ENCODE results near the gene BNC2. TPM values are rescaled to one million over a fixed set of nuclear protein-coding genes. Genes with fewer than 3 reads are reported as not detected.

BNC2 gene
- total and polyA plus RNA-seq, 2 of the 13 experiments (the other 11 are each of a cell fraction or from before 2014, with no cell fraction given) = not detected

- TF ChIP-seq PPARG (CRISPR knock-in tag; conservative IDR thresholded peaks at IDR 0.05) (no peak), THAP8 (CRISPR knock-in tag; IDR thresholded peaks at IDR 0.05; ENCODE audit: borderline replicate concordance) (no peak), SOX13 (IDR thresholded peaks at IDR 0.05) (no peak), SOX13 (CRISPR knock-in tag; conservative IDR thresholded peaks at IDR 0.05 in 1 of 2, IDR thresholded peaks at IDR 0.05 in 1 of 2) (peak in 1 of 2 experiments; percentile 32; a peak in 1 of 4 replicates), NFATC3 (CRISPR knock-in tag; IDR thresholded peaks at IDR 0.05) (no peak), SP5 (CRISPR knock-in tag; IDR thresholded peaks at IDR 0.05; ENCODE audit: borderline replicate concordance, low read depth) (no peak), GMEB2 (CRISPR knock-in tag; IDR thresholded peaks at IDR 0.05; ENCODE audit: low read depth) (no peak), ZNF776 (CRISPR knock-in tag; IDR thresholded peaks at IDR 0.05) (no peak), HOMEZ (CRISPR knock-in tag; IDR thresholded peaks at IDR 0.05; ENCODE audit: low read depth) (no peak), HCFC1 (IDR thresholded peaks at IDR 0.05; ENCODE audit: low read depth, low read length) (no peak), XBP1 (CRISPR knock-in tag; IDR thresholded peaks at IDR 0.05) (no peak), EED (CRISPR knock-in tag; IDR thresholded peaks at IDR 0.05) (no peak), ZBTB46 (CRISPR knock-in tag; IDR thresholded peaks at IDR 0.05; ENCODE audit: borderline replicate concordance) (no peak), TBX2 (CRISPR knock-in tag; IDR thresholded peaks at IDR 0.05; ENCODE audit: borderline replicate concordance) (0 out of 2 replicates have a peak, but pooled peaks have one; percentile 17), THRA (CRISPR knock-in tag; IDR thresholded peaks at IDR 0.05; ENCODE audit: borderline replicate concordance) (no peak), ZNF331 (CRISPR knock-in tag; IDR thresholded peaks at IDR 0.05) (peak; percentile 37; the same call in 1 of the 2 replicates), PAXIP1 (CRISPR knock-in tag; conservative IDR thresholded peaks at IDR 0.05) (peak; percentile 66)
Observed at GRCh38 chr9:16653491-16654399, 216.7 kb downstream of the BNC2 start (continued).
